Ecto neural progenitor cell (in vitro differentiated cells): Measurements from ENCODE around the gene RAB13.

Experiments used
- DNase-seq: peaks from one replicate; pipeline ENCODE4 v3.0.0-alpha.2; 2018; ENCODE audit warnings: low spot score

The RAB13 gene

DNA sequence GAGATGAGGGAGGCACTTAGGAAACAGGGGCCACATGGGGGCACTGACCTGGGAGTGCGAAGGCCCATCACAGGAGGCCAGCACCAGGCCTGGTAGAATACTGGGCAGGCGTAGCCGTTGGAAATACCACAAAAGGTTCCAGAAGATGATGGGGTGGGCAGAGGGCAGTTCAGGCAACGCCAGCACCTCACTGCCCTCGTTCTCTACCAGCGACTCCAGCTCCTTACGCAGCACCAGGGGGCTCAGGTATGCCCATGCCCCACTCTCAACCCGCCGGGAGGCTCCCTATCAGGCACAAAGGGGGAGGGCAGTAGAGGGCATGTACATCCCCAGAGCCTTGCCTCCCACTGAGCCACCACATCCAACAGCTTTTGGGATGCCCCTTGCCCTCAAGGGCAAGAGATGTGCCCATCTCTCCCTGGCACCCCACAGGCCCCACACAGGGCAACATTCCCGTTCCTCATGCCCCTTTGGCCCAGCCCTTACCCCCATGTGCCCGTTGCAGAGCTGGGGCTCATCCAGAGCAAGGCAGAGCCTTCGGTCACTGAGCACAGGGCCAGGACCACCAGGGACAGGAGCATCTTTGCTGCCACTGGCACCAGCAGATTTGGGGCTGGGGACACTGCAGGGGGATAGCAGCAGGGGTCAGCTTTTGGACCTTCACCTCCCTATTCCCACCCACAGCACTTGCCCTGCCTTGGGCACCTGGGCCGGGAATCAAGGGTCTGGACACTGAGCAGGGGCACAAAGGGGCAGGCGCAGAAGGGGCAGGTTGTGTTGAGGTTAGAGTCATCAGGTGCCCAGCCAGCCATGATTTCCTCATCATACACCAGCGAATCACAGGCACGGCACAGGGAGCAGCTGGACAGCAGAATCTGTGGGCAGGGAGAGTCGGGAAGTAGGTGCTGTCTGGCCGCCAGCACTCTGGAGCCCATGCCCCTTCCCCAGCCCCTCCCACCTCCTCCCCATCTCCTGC is 53.7 kb downstream of the RAB13 start:
- DNase-seq: no peak
